Activated gamma-delta T cell (primary cell): Measurements from ENCODE around the gene ASCL2.

Experiments
- DNase-seq: peaks from one replicate; lab custom pipeline; 2025; lab: John Stamatoyannopoulos, UW

ASCL2 gene

GRCh38 chr11:2234963-2235362 is 35.4 kb downstream of the ASCL2 start:
- no peak for DNase-seq

DNA sequence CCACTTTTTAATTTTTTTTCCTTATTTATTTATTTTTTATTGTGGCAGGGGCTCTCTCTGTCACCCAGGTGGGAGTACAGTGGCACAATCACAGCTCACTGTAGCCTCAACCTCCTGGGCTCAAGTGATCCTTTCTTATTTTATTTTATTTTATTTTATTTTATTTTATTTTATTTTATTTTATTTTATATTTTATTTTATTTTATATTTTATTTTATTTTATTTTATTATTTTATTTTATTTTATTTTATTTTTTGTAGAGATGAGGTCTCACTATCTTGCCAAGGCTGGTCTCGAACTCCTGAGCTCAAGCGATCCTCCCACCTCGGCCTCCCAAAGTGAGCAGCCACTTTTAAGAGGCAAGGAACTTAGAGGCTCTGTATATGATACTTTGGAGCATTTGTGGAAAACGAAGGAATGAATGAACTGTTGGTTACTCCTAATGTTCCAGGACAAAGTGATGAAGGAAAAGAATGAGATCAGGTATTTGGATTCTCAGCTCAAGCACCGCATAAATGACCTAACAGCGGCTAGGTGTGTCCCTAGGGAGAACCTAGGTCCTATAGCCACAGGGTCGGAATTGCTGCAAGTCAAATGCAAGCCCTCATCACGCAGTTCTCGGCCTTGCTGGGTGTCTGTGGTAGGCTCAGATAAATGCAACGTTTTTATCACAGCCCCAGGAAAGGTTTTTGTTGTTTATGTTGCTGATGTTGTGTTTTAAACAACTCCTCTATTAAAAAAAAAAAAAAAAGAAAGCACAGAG is 36.5 kb downstream of the ASCL2 start:
- no peak for DNase-seq

- DNase-seq: no peak
Observed at GRCh38 chr11:2229713-2230297, 40.6 kb downstream of the ASCL2 start.

DNA sequence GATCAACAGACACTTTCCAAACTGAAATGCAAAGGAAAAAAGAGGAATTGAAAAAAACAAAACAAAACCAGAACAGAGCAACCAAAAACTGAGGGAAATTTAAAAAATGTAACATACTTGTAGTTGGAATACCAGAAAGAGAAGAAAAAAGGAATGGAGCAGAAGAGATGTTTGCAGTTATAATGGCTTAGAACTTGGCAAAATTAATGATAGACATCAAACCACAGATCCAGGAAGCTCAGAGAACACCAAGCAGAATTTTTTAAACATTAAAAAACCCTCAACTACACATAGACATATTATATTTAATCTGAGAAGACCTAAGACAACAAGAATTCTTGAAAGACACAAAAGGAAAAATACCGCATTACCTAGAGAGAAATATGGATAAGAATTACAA is 46.1 kb downstream of the ASCL2 start:
- no peak for DNase-seq

GRCh38 chr11:2223153-2223794 is 47.1 kb downstream of the ASCL2 start:
- DNase-seq: no peak

DNA sequence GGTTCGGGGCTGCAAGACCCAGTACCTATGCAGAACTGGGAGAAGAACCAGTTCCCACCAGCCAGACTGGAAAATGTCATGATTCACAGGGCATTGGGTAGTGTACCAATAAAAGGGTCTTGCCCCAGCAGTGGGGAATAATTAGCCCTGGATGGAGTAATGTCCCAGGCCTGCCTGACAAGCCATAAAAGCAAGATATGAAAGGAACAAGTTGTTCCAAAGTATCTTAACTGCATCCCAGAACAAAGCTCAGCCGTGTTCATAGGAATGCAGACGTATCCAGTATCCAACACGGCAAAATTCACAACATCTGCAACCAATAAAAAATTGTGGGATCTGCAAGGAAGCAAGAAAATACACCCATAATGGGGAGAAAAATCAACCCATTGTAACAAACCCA is 47.9 kb downstream of the ASCL2 start:
- DNase-seq: no peak

DNA sequence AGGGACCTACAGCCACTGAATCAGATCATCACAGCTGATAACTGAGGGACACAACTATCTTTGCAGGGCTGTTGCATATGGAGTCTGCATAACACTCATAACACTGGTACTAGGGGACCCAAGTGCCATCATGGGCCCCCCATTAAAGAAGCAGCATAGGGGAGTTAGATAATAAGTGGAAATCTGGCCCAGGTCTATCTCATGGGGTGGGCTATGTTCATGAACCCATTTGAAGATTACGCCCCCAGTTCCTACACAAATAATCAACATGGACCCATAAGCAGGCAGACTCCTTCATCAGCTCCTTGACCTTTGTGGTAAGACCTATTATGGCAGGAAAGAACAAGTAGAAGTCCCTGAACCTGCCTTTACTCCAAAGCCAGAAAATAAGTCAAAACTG is 48.8 kb downstream of the ASCL2 start:
- DNase-seq: no peak

- no peak for DNase-seq
Observed at GRCh38 chr11:2221024-2221423, 49.4 kb downstream of the ASCL2 start.

GRCh38 chr11:2220173-2220771 is 50.1 kb downstream of the ASCL2 start:
- no peak for DNase-seq

GRCh38 chr11:2219318-2220017 is 50.9 kb downstream of the ASCL2 start:
- no peak for DNase-seq
